ENCODE data around the gene SLX4IP.
A peak's percentile ranks its signal among the peaks of the same experiment; 100 is the strongest.
"Not testable (repeated sequence)": the region's sequence is repeated elsewhere in the genome, so short reads cannot be mapped to it uniquely, and the experiment has no call there.

The SLX4IP gene

DNA sequence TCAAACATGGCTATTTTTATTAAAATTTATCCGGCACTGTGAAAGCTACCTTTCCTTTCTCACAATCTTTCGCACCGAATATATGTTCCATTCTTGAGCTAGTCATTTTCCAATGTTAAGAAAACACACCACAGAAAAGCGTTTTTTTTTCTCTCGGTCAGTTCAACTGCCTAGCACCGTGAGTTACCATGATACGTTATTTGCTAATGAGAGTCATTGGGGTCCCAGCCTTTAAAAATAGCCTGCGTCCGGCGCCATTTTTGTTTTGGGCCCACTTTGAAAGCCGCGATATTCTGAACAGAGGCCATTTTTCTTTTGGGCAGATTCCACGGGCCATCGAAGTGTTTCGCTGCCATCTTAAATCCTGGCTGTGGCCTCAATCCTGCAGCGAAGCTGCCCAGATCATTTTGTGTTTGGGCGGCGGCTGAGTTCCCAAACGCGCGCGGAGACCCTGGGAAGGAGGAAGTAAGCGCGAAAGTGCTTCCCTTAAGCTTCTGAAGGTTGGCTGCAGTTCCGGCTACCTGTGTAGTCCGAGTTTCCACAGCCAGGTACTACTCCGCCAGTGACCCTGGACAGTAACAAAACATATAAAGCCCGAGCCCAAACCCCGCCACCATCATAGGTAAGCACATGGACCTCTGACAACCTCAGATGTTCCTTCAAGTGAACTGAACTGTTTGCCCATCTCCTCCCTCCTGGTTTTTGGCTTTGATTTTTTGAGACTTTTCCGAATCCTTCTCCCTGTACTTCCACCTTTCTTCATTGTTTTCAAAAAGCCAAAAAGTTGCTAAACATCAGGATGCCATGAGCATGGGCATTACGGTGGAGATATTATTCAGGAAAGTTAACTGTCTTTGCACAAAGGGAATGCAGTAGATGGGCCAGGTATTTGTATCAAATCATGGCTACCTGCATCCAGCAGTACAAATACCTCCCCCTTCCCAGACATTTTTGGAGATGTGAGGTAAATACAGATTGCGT lies at the start of gene SLX4IP:
SLX4IP (plus strand) TSS at position 474 of the 981 bp plus-strand sequence. CDS start 22,900 bp downstream, outside the sequence.
- peak; percentile 92 for DNase-seq (ENCODE audit: low read depth)

DNA sequence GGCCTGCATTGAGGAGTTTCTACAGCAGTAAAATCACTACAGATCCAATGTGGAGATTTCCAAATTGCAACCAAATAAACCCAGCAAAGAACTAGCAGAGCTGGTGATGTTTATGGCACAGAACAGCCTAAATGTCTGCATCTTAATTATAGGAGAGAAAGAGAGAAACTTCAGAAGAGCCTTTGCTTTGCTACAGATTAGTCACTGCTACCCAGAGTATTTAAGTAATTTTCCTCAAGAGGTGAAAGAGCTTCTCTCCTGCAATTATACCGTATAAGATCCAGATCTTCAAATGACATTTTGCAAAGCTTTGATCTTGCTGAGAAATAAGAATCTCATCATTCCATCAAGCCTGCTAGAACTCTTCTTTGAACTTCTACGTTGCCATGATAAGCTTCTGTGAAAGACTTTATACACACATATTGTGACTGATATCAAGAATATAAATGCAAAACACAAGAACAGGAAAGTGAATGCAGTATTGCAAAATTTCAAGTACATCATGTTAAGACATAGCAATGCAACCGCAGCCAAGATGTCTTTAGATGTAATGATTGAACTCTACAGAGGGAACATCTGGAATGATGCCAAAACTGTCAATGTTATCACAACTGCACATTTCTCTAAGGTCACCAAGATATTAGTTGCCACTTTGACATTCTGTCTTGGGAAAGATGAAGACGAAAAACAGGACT lies 49.1 kb upstream of the SLX4IP start:
- DNase-seq (ENCODE audit: low read depth): no peak

DNA sequence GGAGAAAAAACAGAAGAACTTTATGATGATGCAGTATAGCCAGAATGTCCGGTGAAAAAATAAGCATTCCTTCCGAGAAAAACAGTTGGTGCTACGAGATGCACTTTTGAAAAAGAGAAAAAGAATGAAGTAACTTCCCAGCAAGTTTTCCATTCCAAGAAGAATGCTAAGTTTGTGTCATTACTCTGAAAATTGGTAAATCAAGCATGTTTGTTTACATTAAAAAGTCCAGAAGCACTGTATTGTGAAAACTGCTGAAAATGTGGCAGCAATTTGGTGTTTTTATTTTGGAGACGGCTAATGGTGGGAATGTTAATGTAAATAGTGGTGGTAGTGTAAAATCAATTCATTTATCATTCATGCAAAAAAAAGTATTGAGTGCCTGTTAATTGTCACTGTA lies 47.4 kb upstream of the SLX4IP start:
- no peak for DNase-seq (ENCODE audit: low read depth)

DNA sequence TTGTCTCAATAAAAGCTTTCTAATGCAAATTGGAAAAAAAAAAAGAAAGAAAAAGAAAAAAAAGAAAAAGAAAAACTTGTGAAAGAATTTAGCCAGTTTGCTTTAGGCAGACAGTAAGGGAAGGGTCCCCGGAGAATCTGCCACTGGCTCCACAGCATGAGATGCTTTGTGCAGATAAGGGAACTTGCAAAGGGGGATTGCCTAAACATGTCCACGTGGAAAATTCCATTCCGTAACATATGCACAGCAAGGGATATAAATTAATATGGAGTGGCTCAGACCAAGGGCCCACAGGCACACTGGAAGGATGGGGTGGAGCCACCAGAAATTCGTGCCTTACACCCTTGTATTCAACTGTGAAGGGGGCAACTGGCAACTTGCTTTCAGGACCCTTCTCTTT lies 46.5 kb upstream of the SLX4IP start:
- no peak for DNase-seq (ENCODE audit: low read depth)

DNA sequence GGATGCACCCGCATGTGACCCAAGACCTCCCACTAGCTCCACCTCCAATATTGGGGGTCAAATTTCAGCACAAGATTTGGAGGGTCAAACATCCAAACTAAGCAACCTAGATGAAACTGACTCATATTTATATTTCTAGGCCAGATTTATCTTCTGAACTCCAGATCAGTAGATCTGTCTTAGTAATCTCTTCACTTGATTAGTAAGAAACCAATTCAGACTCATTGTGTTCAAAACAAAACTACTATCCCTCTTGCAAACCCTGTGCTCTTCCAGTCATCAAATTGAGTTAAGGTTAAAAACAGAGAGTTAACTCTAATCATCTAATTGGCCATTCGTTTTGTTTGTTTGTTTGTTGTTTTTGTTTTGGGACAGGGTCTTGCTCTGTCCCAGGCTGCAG lies 44.4 kb upstream of the SLX4IP start:
- DNase-seq (ENCODE audit: low read depth): no peak

DNA sequence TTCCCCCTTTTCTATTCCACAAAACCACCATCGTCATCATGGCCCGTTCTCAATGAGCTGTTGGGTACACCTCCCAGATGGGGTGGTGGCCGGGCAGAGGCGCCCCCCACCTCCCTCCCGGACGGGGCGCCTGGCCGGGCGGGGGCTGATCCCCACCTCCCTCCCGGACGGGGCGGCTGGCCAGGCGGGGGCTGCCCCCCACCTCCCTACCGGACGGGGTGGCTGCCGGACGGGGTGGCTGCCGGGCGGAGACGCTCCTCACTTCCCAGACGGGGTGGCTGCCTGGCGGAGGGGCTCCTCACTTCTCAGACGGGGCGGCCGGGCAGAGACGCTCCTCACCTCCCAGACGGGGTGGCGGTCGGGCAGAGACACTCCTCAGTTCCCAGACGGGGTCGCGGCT lies 40.4 kb upstream of the SLX4IP start:
- DNase-seq (ENCODE audit: low read depth): not testable (repeated sequence)

DNA sequence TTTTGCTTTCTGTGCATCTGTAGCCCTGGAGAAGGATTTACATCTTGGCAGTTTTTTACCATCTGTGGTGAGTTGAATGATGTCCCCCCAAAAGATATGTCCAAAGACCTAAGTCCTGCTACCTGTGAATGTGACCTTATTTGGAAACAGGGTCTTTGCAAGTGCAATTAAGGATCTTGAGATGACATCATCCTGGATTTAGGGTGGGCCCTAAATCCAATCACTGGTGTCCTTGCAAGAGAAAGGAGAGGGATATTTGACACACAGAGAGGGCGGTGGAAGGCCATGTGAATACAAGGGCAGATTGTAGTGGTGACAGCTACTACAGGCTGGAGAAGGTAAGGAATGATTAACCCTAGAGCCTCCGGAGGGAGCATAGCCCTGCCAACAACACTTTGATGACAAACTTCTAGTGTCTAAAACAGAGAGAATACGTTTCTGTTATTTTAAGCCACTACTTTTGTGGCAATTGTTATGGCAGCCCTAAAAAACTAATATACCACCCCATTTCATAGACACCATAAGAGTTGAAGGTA lies 36.2 kb upstream of the SLX4IP start:
- DNase-seq (ENCODE audit: low read depth): no peak

DNA sequence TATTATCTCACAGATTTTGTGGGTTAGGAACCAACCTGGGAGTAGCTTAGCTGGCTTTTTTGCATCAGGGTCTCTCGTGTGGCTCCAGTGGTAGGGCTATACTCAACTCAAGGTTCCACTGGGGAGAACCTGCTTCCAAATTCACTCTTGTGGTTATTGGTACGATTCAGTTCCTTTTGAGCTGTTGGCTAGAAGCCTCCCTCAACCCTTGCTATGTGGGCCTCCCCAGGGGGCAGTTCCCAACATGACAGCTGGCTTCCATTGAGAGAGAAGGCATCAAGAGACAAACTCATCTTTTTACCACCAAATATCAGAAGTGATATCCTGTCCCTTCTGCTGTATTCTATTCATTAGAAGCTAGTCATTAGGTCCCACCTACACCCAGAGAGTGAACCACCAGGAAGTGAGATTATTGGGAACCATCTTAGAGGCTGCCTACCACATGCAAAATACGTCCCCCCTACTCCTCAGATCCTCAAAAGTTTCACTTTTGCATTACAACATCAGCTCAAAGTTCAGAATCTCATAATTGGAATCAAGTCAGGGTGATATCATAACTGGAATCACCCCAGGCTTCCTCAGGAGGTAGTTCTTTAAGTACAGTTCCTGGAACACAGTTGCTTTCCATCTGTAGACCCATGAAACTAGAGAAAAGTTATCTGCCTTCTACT lies 32.0 kb upstream of the SLX4IP start:
- DNase-seq (ENCODE audit: low read depth): no peak

DNA sequence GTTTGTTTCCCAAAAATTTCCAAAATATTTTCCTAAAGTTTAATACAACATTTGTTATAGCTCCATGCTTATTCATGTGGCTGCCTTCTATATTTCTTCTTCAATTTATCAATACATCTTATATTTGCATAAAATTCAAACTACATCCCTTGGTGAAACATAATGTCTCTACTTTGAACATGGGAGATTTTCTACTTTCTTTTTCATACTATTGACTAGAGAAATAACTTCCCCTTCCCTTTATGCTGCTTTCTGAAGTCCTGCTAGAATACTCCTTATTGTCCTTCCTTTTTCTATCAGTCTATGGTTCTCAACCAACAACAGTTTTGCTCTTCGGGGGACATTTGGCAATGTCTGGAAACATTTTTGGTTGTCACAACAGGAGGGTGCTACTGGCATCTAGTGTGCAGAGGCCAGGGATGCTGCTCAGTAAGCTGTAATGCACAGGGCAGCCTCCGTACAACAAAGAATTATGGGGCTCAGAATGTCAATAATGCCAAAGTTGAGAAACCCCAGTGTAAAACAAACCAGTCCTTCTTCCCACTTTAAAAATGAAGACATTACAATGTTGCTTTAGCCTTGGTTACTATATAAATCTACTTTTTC lies 31.0 kb upstream of the SLX4IP start:
- DNase-seq (ENCODE audit: low read depth): no peak

DNA sequence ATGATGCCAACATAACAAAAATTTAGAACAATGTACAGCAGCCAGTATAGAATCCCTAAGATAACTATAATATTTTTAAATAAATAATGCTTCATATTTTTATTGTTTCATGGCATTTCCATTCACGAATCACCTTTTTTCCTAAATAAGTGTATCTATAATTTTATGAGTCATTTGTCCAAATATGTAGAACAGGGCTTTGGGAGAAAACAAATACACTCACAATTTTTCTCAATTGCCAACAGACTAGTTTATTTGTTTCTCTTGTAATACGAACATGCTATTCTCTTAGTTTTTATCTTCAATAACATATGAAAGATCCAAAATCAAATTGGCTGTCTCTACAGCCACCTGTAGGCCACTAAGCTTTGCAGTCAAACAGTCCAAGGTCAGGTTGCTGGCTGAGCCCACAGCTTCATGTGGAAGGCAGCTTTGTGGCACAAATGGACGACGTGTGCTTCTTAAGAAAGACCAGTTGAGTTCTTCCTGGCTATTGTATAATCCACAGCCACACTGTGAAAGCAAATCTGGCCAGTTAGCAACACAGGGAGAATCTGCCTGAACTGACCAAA lies 30.1 kb upstream of the SLX4IP start:
- no peak for DNase-seq (ENCODE audit: low read depth)

DNA sequence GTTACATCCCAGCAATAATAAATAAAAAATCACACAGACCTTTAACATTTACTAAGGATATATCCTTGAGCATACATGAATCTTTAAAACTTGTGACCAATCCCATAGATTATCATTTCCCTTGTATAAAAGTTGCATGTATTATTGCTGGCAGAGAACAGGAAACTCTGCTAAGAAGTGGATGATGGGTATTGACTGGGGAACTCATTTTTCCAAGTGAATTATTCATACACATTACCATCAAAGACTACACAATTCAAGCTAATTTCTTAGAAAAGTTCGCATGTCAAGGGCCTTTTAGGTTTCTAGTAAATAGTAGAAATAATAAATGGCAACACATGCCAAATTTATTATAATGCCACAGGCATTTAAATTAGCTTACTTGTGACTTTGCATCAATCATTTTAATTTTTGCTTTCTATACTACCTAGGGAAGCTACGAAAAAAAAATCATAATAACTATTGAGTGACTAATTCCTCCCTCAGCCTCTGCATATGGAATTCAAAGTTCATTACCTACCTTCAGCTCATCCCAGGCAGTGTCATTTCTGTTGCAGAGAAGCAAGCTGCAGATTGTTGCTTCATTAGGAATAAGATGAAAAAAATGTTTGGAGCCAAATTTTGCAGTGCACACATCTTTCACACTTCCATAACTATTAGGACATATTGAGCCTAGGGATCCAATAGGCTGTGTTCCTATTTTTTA lies 26.8 kb upstream of the SLX4IP start:
- DNase-seq (ENCODE audit: low read depth): no peak

DNA sequence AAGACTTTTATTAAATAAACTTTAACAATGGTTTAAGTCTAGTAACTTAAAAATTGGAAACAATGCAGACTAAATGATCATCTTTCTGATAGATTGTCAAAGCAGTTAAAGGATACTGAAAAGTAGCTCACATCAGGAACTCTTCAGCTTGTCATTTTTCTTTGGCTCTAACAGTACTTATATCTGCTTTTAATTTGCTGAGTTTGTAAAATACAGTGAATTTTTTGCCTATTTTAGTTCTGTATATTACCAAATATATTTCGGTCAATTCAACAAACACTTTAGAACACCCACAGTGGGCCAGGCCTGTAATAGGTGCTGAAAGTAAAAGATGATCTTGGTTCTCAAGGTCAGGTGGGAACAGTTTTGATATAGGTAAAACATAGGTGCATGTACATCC lies 23.4 kb upstream of the SLX4IP start:
- no peak for DNase-seq (ENCODE audit: low read depth)

DNA sequence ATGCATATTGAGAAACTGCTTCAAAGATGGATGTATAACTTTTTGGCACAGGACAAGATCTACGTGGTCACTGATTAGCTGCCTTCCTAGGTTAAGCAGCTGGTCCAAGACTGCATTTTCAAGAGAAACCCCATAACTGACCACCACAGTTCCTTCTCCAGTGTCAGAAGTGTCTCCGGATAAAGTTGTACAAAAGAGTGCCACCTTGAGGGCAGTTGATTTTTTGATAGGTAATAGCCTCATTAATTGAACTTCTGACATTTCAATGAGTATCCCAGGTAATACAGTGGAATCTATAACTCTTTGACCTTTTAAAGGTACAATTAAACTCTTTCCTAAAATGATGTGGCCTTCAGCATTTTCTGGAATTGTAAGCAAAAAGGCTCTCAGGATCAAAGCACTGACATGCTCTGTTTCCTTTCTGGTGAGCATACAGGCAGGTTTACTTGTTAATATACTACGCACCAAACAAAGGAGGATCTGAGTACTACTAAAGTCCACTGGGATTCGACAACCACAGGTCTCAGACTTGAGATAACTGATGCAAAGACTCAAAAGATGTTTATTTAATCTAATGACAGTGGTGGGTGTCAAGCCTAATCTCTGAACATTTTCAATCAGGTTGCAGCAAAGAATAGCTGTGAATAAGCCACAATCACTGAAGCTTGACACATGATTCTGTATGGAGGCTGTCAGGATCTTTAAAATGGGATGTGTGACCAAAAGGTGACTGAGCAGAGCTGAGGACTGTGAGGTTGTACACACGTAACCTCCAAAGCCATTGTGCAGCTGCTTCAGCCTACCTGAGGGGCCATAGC lies 22.3 kb upstream of the SLX4IP start:
- no peak for DNase-seq (ENCODE audit: low read depth)

DNA sequence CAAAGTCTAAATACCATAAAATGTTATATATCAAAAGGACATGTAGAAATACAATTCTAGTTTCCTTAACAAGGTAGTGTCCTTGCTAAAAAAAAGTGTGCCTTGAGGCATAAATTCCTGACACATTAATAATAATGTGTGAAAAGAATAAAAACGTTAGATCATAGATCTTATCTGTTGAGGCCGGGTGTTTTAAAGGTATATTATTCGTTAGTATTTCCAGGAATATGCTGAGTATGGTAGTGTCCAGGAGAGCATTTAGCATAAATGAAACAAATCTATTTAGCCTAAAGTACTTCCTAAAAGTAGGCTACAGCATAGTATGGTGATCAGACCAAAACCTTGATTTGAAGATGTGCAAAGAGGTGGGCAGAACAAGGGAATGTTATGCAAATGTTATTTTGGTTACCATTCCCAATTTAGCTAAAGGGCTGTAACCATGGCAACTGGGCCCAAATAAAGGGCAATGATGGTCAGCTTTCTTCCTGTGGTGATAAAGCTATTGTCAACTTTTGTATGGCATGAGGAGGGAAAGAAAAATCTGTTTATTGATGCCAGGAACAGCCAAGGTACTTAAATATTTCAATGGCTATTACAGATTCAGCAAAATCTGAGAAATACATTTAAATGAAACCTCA lies 20.0 kb upstream of the SLX4IP start:
- DNase-seq (ENCODE audit: low read depth): no peak

DNA sequence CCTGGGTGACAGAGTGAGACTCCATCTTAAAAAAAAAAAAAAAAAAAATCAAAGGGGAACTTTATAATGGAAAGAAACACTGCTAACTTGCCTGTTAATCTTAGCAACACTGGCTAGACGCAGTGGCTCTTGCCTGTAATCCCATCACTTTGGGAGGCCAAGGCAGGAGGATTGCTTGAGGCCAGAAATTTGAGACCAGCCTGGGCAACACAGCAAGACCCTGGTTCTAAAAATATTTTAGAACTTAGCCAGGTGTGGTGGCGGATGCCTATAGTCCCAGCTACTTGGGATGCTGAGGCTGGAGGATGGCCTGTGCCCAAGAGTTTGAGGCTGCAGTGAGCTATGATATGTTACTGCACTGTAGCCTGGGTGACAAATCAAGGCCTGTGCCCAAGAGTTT lies 17.9 kb upstream of the SLX4IP start:
- not testable (repeated sequence) for DNase-seq (ENCODE audit: low read depth)

DNA sequence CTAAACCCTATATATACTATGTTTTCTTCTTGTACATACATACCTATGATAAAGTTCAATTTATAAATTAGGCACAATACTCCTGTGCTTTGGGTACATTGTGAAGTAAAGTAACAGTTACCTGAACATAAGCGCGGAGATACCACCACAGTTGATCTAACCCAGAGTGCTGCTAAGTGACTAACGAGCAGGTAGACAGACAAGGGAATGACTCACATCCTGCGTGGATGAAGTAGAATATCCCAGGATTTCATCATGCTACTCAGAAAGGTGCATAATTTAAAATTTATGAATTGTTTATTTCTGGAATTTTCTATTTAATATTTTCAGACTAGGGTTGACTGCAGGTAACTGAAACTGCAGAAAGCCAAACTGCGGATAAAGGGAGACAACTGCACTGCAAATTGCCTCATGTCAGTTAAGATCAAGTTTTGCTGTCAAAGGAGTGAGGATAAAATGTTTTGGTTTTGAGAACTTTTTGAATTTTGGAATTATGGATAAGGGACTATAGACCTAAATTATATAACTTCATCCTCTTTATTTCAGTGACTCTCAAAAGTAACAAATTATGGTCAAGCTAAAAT lies 15.5 kb upstream of the SLX4IP start:
- DNase-seq (ENCODE audit: low read depth): no peak

DNA sequence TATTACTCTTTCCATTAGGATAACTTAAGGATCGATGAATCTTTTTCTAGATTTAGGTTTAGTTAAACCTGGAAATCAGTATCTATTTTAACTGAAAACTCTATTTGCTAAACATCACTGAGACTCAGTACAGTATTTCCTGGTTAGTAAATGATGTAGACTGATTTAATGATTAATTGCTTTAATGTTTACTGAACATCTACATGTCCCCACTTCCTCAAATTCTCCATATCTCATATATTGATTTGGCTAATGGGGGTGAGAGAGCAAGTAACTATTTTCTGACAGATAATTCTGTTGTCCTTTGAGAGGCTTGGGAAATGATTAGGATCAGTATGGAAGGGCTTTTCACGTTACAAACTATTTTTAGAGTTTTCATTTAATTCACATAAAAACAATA lies 11.4 kb upstream of the SLX4IP start:
- DNase-seq (ENCODE audit: low read depth): no peak

DNA sequence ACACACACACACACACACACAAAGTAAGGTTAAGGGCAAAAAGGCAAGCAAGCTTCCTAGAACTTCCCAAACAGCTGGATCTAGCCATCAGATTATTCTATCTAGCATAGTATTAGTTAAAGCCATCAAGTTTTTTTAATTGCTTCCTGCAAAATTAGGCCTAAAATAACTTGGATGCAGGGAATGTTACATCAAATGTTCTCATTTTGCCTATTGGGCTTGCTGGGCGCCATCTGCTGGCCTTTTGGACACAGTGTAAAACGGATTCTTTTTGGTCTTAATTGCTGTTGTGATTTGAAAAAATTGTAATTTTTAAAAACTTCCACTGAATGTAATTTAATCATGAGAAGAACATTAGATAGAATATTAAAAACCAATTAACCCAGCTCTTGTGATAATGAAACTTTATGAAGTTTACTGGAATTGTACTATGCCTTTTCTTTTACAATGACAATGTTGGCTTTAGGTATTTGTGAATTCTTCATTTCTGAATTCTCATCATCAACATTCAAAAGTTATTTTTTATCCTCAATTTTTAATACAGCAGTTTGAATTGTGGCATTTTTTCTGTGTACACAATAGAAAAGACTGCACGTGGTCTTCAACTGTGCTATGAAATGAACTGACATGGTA lies 7.9 kb upstream of the SLX4IP start:
- no peak for DNase-seq (ENCODE audit: low read depth)

DNA sequence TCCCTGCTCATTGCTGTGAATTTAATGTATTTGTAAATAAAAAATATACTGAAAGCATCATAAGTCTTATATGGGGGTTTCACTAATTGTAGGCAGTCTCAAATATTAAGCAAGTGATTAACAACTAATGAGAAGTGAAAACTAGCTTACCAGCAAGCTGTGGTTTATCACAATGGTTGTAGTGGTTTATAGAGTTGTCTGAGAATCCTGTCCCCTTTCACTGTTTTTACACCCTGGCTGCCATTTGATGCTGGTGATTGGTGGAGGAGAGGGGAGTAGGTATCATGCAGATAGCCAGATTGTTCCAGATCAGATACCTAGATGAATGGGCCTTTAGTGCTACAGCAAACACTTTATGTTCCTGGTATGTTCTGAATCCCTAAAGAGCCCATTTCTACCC lies 7.1 kb upstream of the SLX4IP start:
- no peak for DNase-seq (ENCODE audit: low read depth)
